Sigmoid colon (tissue), 7 donors: ENCODE results near the gene GRB10. TPM values are rescaled to one million over a fixed set of nuclear protein-coding genes. Genes with fewer than 3 reads are reported as not detected.

Source experiments
- DNase-seq: peaks from one replicate; pipeline ENCODE4 v3.0.0-alpha.2; 2019
- H3K27ac ChIP-seq, 4 donors: fragments of 200-600 bp; sonication (generic); one replicate each; pipeline ENCODE4 v1.5.1; 2016 to 2019; ENCODE audit warnings: mild to moderate bottlenecking in 1 of 4
- H3K27me3 ChIP-seq, 3 donors: fragments of 200-600 bp; sonication (generic); one replicate each; pipeline ENCODE4 v1.5.1; 2019; ENCODE audit warnings: mild to moderate bottlenecking in 1 of 3
- H3K36me3 ChIP-seq, 4 donors: fragments of 200-600 bp; sonication (generic); one replicate each; pipeline ENCODE4 v1.5.1; 2016 to 2019
- H3K4me1 ChIP-seq, 4 donors: fragments of 200-600 bp; sonication (generic); one replicate each; pipeline ENCODE4 v1.5.1; 2017 to 2019
- H3K4me3 ChIP-seq, 4 donors: fragments of 200-600 bp; sonication (generic); one replicate each; pipeline ENCODE4 v1.5.1; 2017 to 2019; ENCODE audit warnings: mild to moderate bottlenecking in 2 of 4, moderate library complexity in 1 of 4
- H3K9me3 ChIP-seq, 4 donors: fragments of 200-600 bp in 3 of 4; sonication (generic) in 3 of 4; one replicate each; pipeline versions ENCODE4 v1.5.1 to v1.6.1; 2013 to 2019
- EP300 ChIP-seq, 4 donors: sonication (generic); formaldehyde crosslinking; IDR thresholded peaks; one replicate each; pipeline ENCODE4 v1.6.1; 2017; ENCODE audit warnings: antibody characterized with exemption in 4 of 4
- POLR2A ChIP-seq, 2 donors: fragments of 450-650 bp; IDR thresholded peaks; one replicate each; pipeline ENCODE4 v1.6.1; 2016; ENCODE audit warnings: antibody characterized with exemption in 2 of 2, mild to moderate bottlenecking in 2 of 2, moderate library complexity in 2 of 2
- POLR2AphosphoS5 ChIP-seq, 4 donors: sonication (generic); formaldehyde crosslinking; IDR thresholded peaks; one replicate each; pipeline ENCODE4 v1.6.1; 2017; ENCODE audit warnings: antibody characterized with exemption in 4 of 4
- WGBS, 2 donors: extraction: QIAGEN DNeasy Blood & Tissue Kit; methylation state at CpG; one replicate each; pipeline ENCODE4 v1.1.7; 2013; 5-methylcytosine and 5-hydroxymethylcytosine counted together
- intact Hi-C: fragments of 100-400 bp; cut with DNase I; formaldehyde crosslinking; loops from one replicate; pipeline ENCODE4 v1.15.1; 2023
- polyA plus RNA-seq, 3 donors: library from polyadenylated mRNA; stranded (reverse); fragments of 200-250 nt; gene quantifications; one replicate each; pipeline ENCODE4 v1.2.3, GENCODE V29; 2013
- total RNA-seq, 4 donors: library from RNA; depleted of rRNA; stranded (reverse); fragments of >200 nt; gene quantifications; one replicate each; pipeline ENCODE4 v1.1.0, GENCODE V29; 2016
- TF ChIP-seq, protein P1 (sequence below), 4 experiments: fragments of 450-650 bp in 3 of 4; fragments of 200-600 bp in 1 of 4; IDR thresholded peaks; one replicate each; pipeline ENCODE4 v1.5.1; 2016 to 2019; ENCODE audit warnings: antibody characterized with exemption in 4 of 4, mild to moderate bottlenecking in 3 of 4, moderate library complexity in 2 of 4
- donor health status: healthy with polysubstance abuse.
- donor health status: Bipolar disorder and iron deficiency.
- donor health status: healthy.

The GRB10 gene
- total and polyA plus RNA-seq, 7 donors, result 2.1 to 83.6 (median 49.2) TPM

DNA sequence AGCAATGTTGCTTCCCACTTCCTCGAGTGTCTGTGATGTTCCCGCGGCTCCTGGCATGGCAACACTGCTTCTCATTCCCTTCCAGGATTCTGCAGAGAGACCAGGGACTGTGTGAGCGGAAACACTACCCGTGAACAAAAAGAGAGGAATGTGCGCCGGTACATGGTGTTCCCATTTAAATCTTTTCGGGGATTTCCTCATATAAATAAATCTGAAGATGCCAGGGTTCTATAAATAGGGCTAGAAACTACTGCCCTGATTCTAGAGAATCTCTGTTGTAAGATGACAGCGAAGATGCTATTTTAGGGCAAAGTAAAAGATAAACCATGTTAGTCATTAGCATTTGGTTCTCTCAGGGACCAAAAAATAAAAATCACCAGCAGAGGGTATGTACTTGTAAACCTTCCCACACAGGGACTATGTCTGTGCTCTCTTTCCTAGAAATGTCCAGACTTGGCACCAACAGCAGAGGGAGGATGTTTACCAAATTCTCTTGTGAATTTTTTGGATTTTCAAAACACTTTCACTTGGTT is 125.3 kb downstream of the GRB10 start:
- Histone ChIP-seq H3K36me3 (peaks cover 0 to 17% (median 2%) of the 10 kb centered on the region in 4 donors), H3K27ac (peak overlapping the region; percentile 72 to 88 (median 84)), H3K4me3 (no peak overlapping the region), H3K9me3 (no peaks in the 10 kb centered on the region), H3K27me3 (no peaks in the 10 kb centered on the region), H3K4me1 (peaks cover 0 to 73% (median 65%) of the 10 kb centered on the region in 4 donors)
- peak; percentile 95 for DNase-seq
- TF ChIP-seq POLR2AphosphoS5 (IDR thresholded peaks at IDR 0.05) (peak; percentile 88 to 96 (median 93)), POLR2A (IDR thresholded peaks at IDR 0.05) (no peak), EP300 (IDR thresholded peaks at IDR 0.05) (peak; percentile 87 to 99 (median 97))
- TF ChIP-seq, protein P1, sequence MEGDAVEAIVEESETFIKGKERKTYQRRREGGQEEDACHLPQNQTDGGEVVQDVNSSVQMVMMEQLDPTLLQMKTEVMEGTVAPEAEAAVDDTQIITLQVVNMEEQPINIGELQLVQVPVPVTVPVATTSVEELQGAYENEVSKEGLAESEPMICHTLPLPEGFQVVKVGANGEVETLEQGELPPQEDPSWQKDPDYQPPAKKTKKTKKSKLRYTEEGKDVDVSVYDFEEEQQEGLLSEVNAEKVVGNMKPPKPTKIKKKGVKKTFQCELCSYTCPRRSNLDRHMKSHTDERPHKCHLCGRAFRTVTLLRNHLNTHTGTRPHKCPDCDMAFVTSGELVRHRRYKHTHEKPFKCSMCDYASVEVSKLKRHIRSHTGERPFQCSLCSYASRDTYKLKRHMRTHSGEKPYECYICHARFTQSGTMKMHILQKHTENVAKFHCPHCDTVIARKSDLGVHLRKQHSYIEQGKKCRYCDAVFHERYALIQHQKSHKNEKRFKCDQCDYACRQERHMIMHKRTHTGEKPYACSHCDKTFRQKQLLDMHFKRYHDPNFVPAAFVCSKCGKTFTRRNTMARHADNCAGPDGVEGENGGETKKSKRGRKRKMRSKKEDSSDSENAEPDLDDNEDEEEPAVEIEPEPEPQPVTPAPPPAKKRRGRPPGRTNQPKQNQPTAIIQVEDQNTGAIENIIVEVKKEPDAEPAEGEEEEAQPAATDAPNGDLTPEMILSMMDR (IDR thresholded peaks at IDR 0.05), result peak in 1 of 4 experiments; percentile 29
- intact Hi-C loops, result loop anchor here (1.0 to 5.0 kb wide), 3 partner anchors 40 to 155 kb away; no protein-coding TSS in a partner anchor
- WGBS, 2 donors, result 69 to 77% methylated on average over 9 of the region's 9 CpGs

DNA sequence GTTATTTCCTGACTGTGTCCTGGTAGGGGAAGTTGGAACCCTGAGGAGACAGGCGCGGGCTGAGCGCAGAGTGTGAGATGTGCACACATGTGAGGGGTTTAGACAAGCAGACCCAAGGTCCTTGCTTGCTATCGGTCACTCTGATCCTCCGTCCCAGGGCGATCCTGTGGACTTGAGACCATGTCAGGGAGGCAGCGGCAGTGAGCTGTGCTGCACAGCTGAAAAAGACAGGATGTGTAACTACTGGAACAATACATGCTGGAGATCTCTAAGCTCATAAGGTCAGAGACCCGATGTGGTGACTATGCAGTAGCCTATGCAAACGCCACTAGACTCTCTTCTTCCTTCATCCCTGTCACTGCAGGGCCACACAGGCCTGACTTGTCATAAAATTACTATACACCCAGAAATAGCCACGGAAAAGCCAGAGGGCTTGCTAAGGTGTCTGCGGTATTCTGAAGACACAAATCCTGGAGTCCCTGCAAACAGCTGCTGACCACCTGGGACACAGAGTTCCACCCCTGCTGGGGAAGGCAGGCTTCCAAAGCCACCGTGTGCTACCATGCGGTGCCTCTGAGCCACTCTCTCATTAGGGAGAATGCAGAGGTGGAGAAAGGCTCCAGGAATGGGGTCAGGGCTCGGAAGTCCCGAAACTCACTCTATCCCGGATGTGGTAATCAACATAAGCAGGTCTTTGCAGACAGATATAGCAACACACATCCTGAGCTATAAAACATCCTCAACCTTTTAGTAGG is 126.4 kb downstream of the GRB10 start:
- H3K4me1 ChIP-seq, result peaks cover 0 to 80% (median 68%) of the 10 kb centered on the region in 4 donors
- intact Hi-C loops, result loop anchor here (5.0 kb wide), 2 partner anchors 39 to 136 kb away; no protein-coding TSS in a partner anchor
- no peaks in the 10 kb centered on the region for H3K27me3 ChIP-seq
- H3K27ac ChIP-seq, result peak overlapping the region; percentile 72 to 88 (median 84)
- no peak overlapping the region for H3K4me3 ChIP-seq
- H3K36me3 ChIP-seq, result peaks cover 0 to 6% (median 2%) of the 10 kb centered on the region in 4 donors
- TF ChIP-seq EP300 (IDR thresholded peaks at IDR 0.05) (no peak), POLR2A (IDR thresholded peaks at IDR 0.05) (no peak), POLR2AphosphoS5 (IDR thresholded peaks at IDR 0.05) (no peak)
- TF ChIP-seq, protein P1 (IDR thresholded peaks at IDR 0.05), result no peak
- H3K9me3 ChIP-seq, result no peaks in the 10 kb centered on the region
- peak; percentile 70 for DNase-seq
- 84 to 89% methylated on average over 16 of the region's 16 CpGs for WGBS, 2 donors

DNA sequence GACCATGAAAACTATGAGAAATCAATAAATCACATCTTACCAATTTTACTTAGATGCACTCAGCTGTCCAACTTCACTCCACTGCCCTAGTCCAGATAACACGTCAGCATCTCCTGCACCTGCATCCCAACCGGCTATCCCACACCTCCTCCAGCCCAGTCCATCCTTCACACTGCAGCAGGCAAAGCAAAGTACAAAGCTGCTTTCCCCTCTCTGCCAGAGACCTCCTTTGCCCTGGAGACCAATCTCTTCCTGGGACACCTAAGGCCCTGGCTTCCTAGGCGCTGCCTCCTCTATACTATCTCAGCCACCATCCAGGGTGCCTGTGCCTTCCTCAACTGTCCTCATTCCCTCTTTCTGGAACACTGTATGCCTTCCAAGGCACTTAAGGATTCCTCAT is 127.2 kb downstream of the GRB10 start:
- no peak overlapping the region for H3K4me3 ChIP-seq
- intact Hi-C loops, result loop anchor here (5.0 kb wide), 2 partner anchors 38 to 137 kb away; no protein-coding TSS in a partner anchor
- H3K4me1 ChIP-seq, result peaks cover 0 to 74% (median 70%) of the 10 kb centered on the region in 4 donors
- no peak for TF ChIP-seq EP300 (IDR thresholded peaks at IDR 0.05)
- no peak for TF ChIP-seq POLR2A (IDR thresholded peaks at IDR 0.05)
- TF ChIP-seq POLR2AphosphoS5 (IDR thresholded peaks at IDR 0.05), result no peak
- TF ChIP-seq, protein P1 (IDR thresholded peaks at IDR 0.05), result no peak
- H3K36me3 ChIP-seq, result peaks cover 0 to 3% (median 0%) of the 10 kb centered on the region in 4 donors
- peak overlapping the region; percentile 72 to 87 (median 78) for H3K27ac ChIP-seq
- H3K9me3 ChIP-seq, result no peaks in the 10 kb centered on the region
- 97% methylated on average over 3 of the region's 3 CpGs for WGBS, 2 donors
- DNase-seq, result no peak
- no peaks in the 10 kb centered on the region for H3K27me3 ChIP-seq

DNA sequence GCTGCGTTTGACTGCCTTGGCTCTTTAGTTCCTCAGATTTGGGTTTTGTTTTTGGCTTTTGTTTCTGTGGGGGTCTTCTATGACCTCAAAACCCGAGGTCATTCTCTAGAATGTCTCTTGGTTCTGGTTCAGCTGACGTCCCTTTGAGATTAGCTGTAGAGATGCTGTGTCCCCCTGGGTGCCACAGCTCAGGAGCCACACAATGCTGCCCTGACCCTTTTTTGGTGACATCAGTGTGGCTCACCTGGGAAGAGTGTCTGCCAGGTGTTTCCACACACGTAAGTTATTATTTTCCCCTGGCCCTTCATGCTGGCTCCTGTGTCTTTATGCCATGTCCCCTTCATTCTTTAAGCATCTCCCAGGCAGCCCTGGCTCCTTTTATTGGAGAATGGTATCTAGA is 127.7 kb downstream of the GRB10 start:
- Histone ChIP-seq H3K9me3 (no peaks in the 10 kb centered on the region), H3K4me1 (peaks cover 0 to 74% (median 69%) of the 10 kb centered on the region in 4 donors), H3K4me3 (no peak overlapping the region), H3K36me3 (peaks cover 0 to under 1% (median 0%) of the 10 kb centered on the region in 4 donors), H3K27me3 (no peaks in the 10 kb centered on the region), H3K27ac (peak overlapping the region; percentile 72 to 87 (median 78))
- DNase-seq, result no peak
- TF ChIP-seq, protein P1 (IDR thresholded peaks at IDR 0.05), result no peak
- TF ChIP-seq POLR2AphosphoS5 (IDR thresholded peaks at IDR 0.05) (no peak), EP300 (IDR thresholded peaks at IDR 0.05) (no peak), POLR2A (IDR thresholded peaks at IDR 0.05) (no peak)
- intact Hi-C loops, result loop anchor here (5.0 kb wide), 2 partner anchors 38 to 137 kb away; no protein-coding TSS in a partner anchor
- WGBS, 2 donors, result 87 to 88% methylated on average over 4 of the region's 4 CpGs
